Retinal pigment epithelial cell (primary cell): ENCODE measurements around the gene KLF6.

Source experiments
- DNase-seq: peaks from one replicate; pipeline ENCODE4 v3.0.0-alpha.2; 2010; ENCODE audit warnings: low read depth
- H3K4me3 ChIP-seq: 2 replicates; pipeline ENCODE4 v1.5.1; 2011; ENCODE audit warnings: mild to moderate bottlenecking, low read length, control low read depth, moderate library complexity
- TF ChIP-seq, protein P1 (sequence below): conservative IDR thresholded peaks from 2 replicates; pipeline ENCODE4 v1.5.1; 2011; ENCODE audit warnings: low read depth, low read length, control low read depth, inconsistent platforms

The KLF6 gene

DNA sequence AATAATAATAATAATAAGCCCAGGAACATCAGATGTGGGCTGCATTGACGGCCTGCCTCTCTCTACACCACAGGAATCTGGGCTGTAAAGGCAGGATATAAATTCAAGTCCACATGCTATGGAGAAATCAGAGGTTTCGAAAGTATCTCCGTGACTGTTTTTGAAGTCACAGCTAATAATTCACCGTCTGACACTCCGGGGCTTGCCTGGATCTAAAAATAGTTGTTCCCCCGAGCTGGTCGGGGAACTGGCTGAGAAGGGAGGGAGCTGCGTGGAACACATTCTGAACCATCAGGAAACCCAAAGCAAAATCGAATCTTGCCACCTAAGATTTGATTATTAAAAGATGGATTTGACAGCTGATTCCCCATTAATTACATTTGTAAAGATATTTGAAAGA is 35.4 kb downstream of the KLF6 start:
- no peak overlapping the region for H3K4me3 ChIP-seq
- TF ChIP-seq, protein P1, sequence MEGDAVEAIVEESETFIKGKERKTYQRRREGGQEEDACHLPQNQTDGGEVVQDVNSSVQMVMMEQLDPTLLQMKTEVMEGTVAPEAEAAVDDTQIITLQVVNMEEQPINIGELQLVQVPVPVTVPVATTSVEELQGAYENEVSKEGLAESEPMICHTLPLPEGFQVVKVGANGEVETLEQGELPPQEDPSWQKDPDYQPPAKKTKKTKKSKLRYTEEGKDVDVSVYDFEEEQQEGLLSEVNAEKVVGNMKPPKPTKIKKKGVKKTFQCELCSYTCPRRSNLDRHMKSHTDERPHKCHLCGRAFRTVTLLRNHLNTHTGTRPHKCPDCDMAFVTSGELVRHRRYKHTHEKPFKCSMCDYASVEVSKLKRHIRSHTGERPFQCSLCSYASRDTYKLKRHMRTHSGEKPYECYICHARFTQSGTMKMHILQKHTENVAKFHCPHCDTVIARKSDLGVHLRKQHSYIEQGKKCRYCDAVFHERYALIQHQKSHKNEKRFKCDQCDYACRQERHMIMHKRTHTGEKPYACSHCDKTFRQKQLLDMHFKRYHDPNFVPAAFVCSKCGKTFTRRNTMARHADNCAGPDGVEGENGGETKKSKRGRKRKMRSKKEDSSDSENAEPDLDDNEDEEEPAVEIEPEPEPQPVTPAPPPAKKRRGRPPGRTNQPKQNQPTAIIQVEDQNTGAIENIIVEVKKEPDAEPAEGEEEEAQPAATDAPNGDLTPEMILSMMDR: no peak
- DNase-seq: no peak

DNA sequence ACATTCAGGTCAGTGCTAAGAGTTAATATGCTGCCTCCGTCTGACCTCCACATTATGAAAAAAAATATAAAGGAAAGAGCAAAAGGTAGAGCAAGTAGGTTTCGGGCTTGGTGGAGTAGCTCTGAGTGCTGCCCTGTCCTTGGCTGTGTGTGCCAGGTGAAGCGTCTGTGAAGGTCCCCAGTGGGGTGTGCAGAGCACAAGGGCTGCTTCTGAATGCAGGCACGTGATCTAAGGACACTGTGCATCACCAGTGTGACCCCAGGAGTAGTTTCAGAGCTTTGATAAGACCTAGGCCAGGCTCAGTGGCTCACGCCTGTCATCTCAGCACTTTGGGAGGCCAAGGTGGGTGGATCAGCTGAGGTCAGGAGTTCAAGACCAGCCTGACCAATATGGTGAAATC is 36.0 kb downstream of the KLF6 start:
- H3K4me3 ChIP-seq: no peak overlapping the region
- TF ChIP-seq, protein P1: no peak
- no peak for DNase-seq

DNA sequence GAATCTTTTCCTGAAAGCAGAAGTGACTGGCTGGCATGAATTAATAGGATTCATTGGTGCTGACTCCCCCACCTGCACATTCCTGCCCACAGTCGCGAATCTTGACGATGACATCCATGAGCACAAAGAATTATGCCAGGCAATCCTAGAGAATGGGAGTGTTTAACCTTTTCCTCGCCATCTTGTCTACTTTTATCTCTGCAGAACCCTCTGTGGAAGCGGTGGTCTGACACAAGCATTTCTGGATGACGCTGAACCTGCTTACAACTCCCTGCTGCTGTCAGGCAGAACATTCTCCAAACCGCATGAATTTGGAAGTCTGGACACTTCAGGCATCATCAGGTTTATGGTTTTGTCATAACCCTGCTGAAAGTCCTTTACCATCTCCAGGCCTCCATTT is 36.5 kb downstream of the KLF6 start:
- TF ChIP-seq, protein P1: no peak
- DNase-seq: no peak
- H3K4me3 ChIP-seq: no peak overlapping the region

DNA sequence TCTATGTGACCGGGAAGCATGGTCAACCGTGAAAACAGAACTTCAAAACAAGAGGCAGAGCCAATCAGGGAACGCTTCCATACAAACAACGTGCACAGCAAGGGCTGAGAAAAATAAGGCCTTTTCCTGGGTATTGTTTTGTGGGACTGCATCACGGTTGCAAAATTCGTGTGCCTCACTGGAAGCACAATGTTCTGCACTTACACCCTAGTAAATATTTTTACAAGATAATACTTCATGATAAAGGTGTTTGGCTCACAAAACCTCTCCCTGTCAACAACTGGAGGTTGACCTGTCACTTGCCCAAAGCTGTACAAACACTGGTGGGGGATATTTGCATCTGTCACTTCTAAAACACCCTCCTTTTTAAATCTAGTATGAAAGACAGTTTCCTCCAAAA is 37.0 kb downstream of the KLF6 start:
- TF ChIP-seq, protein P1: no peak
- H3K4me3 ChIP-seq: no peak overlapping the region
- DNase-seq: no peak

DNA sequence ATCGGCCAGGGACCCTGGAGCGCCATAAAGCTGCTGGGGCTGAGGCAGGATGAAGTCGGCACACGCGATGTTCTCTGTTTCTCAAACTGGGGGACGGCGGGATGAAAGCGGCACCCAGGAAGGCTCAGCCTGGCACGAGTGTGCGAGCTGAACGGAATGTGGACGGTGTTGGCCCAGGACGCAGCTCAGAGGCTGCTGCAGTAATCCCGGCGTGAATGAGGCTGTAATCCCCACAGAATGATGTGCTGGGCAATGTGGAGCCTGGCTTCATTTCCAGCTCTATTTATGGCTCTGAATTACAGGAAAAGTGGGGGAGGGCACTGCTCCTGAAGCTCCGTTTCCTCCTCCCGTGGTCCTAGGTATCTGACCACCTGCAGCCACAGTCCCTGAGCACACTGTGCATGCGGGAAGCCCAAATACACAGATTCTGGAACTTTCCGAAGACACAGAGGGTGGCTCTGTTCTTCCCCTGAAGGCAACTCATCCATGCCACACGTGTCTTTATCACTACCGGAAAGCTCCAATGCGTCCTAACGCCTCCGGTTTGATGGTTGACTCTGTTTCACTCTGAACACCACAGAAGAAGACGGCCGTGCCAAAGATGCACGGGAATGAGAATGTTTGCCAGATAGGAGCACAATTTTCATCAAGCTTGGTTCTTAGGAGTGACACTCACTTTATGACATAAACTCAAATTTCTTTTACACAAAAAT is 37.6 kb downstream of the KLF6 start:
- no peak overlapping the region for H3K4me3 ChIP-seq
- DNase-seq: peak; percentile 80
- TF ChIP-seq, protein P1: no peak

DNA sequence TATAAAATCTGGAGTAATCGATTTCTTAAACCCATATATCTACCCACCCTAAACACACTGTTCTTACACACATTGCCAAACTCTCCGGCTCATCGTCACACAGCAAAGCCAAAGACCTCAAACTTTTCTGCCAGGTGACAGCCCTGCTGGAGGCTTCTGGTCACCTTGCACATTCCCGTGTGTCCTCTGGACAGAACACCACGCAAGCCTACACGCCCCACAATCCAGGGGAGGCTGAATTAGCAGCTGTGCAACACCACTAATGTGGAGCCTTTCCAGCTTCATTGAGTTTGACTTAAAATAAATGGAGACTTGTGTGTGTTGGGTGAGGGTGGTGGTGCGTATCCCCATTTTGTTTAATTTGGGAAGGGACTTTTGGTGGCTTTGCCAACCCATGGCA is 38.4 kb downstream of the KLF6 start:
- no peak overlapping the region for H3K4me3 ChIP-seq
- DNase-seq: no peak
- TF ChIP-seq, protein P1: no peak

DNA sequence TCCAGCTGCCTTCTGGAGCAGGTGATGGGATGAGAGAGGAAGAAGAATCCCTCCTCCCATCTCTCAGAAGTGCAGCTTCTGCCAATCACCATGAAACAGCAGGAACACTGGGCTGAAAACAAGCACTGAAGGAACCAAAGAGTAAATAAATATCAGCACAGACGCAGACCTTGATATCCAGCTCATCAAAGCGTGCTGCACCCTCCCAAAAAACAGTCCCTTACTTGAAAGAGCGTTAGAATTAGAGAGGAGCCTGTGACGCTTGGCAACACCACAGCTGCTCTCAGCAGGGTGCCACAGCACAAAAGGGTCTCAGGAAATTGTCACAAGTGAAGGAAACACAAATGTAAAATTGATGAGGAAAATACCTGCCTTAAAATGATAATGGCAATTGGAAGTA is 39.5 kb downstream of the KLF6 start:
- DNase-seq: no peak
- TF ChIP-seq, protein P1: no peak
- H3K4me3 ChIP-seq: no peak overlapping the region
